Measurements from ENCODE around the gene ADGRG2.

Gene ADGRG2

DNA sequence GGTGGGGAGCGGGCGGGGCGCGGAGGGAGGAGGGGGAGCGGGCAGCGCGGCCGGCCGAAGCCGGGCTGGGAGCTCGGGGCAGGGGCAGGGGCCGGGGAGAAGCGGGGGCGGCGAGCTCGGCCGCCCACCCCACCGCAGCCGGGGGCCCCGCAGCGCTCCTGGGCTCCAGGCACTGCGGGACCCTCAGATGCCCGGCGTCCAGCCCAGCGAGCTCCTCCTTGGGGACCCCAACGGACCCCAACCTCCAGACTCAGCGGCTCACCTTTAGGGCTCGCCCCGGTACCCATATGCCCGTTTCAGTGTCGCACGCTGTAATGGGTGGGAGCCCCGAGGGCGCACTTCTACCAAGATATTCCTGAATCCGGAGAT is 357 bp upstream of the ADGRG2 start:
- TF ChIP-seq, protein P1, sequence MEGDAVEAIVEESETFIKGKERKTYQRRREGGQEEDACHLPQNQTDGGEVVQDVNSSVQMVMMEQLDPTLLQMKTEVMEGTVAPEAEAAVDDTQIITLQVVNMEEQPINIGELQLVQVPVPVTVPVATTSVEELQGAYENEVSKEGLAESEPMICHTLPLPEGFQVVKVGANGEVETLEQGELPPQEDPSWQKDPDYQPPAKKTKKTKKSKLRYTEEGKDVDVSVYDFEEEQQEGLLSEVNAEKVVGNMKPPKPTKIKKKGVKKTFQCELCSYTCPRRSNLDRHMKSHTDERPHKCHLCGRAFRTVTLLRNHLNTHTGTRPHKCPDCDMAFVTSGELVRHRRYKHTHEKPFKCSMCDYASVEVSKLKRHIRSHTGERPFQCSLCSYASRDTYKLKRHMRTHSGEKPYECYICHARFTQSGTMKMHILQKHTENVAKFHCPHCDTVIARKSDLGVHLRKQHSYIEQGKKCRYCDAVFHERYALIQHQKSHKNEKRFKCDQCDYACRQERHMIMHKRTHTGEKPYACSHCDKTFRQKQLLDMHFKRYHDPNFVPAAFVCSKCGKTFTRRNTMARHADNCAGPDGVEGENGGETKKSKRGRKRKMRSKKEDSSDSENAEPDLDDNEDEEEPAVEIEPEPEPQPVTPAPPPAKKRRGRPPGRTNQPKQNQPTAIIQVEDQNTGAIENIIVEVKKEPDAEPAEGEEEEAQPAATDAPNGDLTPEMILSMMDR (IDR thresholded peaks at IDR 0.05) = no peak
- H3K4me1 ChIP-seq (ENCODE audit: control insufficient read depth in 1 of 2, insufficient read depth in 1 of 2, low read depth in 1 of 2, low read length in 1 of 2) = no peaks in the 10 kb centered on the region
- peaks cover 92% of the 10 kb centered on the region for H3K27me3 ChIP-seq
- H3K4me3 ChIP-seq (ENCODE audit: low read depth in 1 of 2, low read length in 1 of 2) = no peak overlapping the region
- H3K36me3 ChIP-seq = no peaks in the 10 kb centered on the region
- H3K9me3 ChIP-seq = no peaks in the 10 kb centered on the region
- H3K27ac ChIP-seq = no peak overlapping the region

DNA sequence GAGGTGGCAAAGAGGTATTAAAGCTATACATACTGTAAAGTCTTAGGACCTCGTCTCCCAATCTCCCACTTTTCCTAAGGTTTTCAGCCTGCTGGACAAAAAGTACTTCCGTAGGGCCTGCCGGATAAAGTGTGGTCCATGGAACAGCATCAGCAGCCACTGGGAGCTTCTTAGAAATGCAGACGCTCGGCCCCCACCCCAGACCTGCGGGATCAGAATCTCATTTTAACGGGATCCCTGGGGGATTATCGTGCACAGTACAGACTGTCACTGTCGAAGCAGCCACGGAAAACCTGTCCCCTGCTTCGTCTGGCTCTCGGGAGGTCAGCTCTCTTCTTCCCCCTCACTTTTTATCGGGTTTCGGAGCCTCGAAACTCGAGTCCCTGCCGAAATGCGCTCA is 802 bp downstream of the ADGRG2 start:
- Histone ChIP-seq H3K9me3 (no peaks in the 10 kb centered on the region), H3K4me1 (ENCODE audit: control insufficient read depth in 1 of 2, insufficient read depth in 1 of 2, low read depth in 1 of 2, low read length in 1 of 2) (no peaks in the 10 kb centered on the region), H3K4me3 (ENCODE audit: low read depth in 1 of 2, low read length in 1 of 2) (no peak overlapping the region), H3K27me3 (peaks cover 88% of the 10 kb centered on the region), H3K36me3 (no peaks in the 10 kb centered on the region), H3K27ac (no peak overlapping the region)
- TF ChIP-seq, protein P1 (IDR thresholded peaks at IDR 0.05) = no peak

DNA sequence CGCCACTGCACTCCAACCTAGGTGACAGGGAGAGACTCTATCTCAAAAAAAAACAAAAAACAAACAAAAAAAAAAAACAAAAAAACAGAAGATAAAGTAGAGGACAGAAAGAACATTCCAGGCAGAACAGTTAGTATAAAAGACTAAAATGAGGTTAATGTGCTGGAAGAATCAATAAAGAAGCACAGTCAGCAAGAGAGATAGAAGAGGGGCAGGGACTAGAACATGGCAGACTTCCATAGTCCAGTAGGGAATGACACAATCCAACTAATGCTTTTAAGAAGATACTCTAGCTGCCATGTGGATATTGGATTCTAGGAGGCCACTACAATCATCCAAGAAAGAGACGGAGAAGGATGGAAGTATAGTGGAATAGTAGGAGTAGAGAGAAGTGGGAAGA is 11.6 kb downstream of the ADGRG2 start:
- no peaks in the 10 kb centered on the region for H3K4me1 ChIP-seq (ENCODE audit: control insufficient read depth in 1 of 2, insufficient read depth in 1 of 2, low read depth in 1 of 2, low read length in 1 of 2)
- H3K36me3 ChIP-seq = no peaks in the 10 kb centered on the region
- peaks cover 28% of the 10 kb centered on the region for H3K27me3 ChIP-seq
- TF ChIP-seq, protein P1 (IDR thresholded peaks at IDR 0.05) = no peak
- no peak overlapping the region for H3K27ac ChIP-seq
- no peaks in the 10 kb centered on the region for H3K9me3 ChIP-seq
- H3K4me3 ChIP-seq (ENCODE audit: low read depth in 1 of 2, low read length in 1 of 2) = no peak overlapping the region

DNA sequence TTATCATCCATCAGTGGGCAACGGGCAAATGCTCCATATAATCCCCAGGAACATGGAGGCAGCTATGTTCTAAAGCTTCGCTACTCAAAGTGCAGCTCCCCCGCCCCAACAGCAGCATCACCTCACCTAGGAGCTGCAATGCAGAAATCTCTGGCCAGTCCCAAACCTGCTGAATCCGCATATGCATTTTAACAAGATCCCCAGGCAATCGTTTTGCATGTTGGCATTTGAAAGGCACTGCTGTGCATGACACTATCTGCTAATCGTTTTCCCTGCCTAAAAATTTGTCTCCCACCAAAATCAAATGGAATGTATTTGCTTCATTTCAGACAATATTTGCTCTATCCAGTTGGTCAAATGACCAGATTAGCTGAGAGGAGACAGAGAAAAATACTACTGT is 15.2 kb downstream of the ADGRG2 start:
- Histone ChIP-seq H3K4me1 (ENCODE audit: control insufficient read depth in 1 of 2, insufficient read depth in 1 of 2, low read depth in 1 of 2, low read length in 1 of 2) (no peaks in the 10 kb centered on the region), H3K27ac (no peak overlapping the region), H3K27me3 (peaks cover 28% of the 10 kb centered on the region), H3K9me3 (no peaks in the 10 kb centered on the region), H3K36me3 (no peaks in the 10 kb centered on the region), H3K4me3 (ENCODE audit: low read depth in 1 of 2, low read length in 1 of 2) (no peak overlapping the region)
- TF ChIP-seq, protein P1 (IDR thresholded peaks at IDR 0.05) = no peak

DNA sequence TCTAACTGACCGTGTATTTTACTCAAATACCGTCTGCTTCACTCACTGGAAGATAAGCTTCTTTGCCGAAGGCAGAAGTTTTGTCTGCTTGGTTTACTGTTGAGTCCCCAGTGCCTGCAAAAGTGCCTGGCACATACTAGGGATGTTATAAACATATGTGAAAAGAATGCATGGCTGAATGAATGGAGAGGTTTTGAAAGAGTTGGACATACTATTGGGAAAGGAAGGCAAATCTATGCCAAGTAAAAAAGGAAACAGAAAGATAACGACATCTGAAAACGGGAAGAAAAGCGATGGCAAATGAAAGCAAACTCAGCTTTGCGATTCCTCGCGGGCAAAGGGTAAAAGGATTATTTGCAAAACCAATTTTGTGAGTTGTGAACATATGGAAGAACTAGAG is 21.7 kb downstream of the ADGRG2 start:
- TF ChIP-seq, protein P1 (IDR thresholded peaks at IDR 0.05) = no peak
- Histone ChIP-seq H3K27me3 (no peaks in the 10 kb centered on the region), H3K36me3 (no peaks in the 10 kb centered on the region), H3K27ac (no peak overlapping the region), H3K4me3 (ENCODE audit: low read depth in 1 of 2, low read length in 1 of 2) (no peak overlapping the region), H3K4me1 (ENCODE audit: control insufficient read depth in 1 of 2, insufficient read depth in 1 of 2, low read depth in 1 of 2, low read length in 1 of 2) (no peaks in the 10 kb centered on the region), H3K9me3 (no peaks in the 10 kb centered on the region)
